Dermis microvascular lymphatic vessel endothelial cell (primary cell): Measurements from ENCODE around the gene PDE4A. TPM values are rescaled to one million over a fixed set of nuclear protein-coding genes. Genes with fewer than 3 reads are reported as not detected.
A peak's percentile ranks its signal among the peaks of the same experiment; 100 is the strongest.
"Not testable (repeated sequence)": the region's sequence is repeated elsewhere in the genome, so short reads cannot be mapped to it uniquely, and the experiment has no call there.

Experiments
- DNase-seq, 2 donors: peaks; one replicate each; pipeline versions ENCODE4 v3.0.0 to v3.0.0-alpha.2; 2010; ENCODE audit warnings: low read depth in 2 of 2
- total RNA-seq: library from RNA; depleted of rRNA; stranded (reverse); fragments of >200 nt; gene quantifications from 2 replicates; pipeline ENCODE4 v1.2.1, GENCODE V29; 2014

PDE4A gene
- total RNA-seq = 1.3 and 3.7 TPM in 2 replicates

DNA sequence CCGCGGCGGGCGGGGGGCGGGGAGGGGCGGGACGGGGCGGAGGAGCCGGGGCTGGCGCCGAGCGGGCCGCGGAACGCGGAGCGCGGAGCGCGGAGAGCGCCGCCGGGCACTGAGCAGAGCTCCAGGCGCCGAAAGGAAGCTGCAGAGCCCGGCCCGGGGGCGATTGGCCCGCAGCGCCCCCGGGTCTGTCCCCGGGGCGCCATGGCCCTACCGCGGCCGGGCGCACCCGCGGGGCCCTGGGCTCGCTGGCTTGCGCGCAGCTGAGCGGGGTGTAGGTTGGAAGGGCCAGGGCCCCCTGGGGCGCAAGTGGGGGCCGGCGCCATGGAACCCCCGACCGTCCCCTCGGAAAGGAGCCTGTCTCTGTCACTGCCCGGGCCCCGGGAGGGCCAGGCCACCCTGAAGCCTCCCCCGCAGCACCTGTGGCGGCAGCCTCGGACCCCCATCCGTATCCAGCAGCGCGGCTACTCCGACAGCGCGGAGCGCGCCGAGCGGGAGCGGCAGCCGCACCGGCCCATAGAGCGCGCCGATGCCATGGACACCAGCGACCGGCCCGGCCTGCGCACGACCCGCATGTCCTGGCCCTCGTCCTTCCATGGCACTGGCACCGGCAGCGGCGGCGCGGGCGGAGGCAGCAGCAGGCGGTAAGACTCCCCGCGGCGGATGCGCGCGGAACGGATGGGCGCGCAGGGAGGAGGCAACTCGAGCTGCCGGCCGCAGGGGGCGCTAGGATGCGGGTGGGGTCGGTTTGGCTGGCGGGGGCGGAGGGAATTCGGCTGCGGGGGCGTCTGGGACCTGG, at the start of gene PDE4A:
PDE4A (plus strand) TSS at position 95 of the 796 bp plus-strand sequence; CDS start at position 322, 227 bp downstream.
- peak in 1 of 2 donors; percentile 58 for DNase-seq

DNA sequence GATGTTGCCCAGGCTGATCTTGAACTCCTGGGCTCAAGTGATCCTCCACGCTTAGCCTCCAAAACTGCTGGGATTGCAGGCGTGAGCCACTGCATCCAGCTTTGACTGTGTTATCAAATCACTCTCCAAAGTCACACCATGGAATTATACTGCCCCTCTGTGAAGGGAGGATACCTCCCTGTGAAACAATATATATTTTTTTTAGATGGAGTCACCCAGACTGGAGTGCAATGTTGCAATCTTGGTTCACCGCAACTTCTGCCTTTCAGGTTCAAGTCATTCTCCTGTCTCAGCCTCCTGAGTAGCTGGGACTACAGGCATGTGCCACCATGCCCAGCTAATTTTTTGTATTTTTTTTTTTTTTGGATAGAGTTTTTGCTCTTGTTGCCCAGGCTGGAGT, 47.6 kb upstream of the PDE4A start:
- no peak for DNase-seq

DNA sequence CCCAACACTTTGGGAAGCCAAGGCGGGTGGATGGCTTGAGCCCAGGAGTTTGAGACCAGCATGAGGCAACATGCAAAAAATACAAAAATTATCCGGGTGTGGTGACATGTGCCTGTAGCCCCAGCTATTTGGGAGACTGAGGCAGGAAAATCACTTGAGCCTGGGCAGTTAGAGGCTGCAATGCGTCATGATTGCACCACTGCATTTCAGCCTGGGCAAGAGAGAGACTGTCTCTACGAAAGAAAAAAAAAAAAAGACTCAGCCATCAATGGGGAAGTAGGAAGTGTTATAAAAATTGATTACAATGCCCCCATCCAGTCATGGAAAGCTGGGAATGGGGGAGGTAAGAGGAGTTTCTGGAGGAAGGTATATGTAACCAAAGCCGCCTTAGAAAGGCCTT, 45.4 kb upstream of the PDE4A start:
- no peak for DNase-seq

DNA sequence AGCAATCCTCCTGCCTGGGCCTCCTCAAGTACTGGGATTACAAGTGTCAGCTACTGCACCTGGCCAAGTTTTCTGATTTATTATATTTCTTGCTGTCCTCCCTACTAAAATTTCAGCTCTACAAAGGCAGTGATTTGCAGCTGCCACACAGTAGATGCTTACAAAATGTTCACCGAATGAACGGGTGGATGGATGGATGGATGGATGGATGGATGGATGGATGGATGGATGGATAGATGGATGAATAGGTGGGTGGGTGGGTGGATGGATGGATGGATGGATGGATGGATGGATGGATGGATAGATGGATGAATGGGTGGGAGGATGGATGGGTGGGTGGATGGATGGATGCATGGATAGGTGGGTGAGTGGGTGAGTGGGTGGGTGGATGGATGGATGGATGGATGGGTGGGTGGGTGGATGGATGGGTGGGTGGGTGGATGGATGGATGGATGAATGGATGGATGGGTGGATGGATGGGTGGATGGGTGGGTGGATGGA, 43.1 kb upstream of the PDE4A start:
- not testable (repeated sequence) for DNase-seq

GRCh38 chr19:10378124-10378523, 42.2 kb upstream of the PDE4A start:
- no peak for DNase-seq

GRCh38 chr19:10379880-10380312, 40.4 kb upstream of the PDE4A start:
- no peak for DNase-seq

- DNase-seq = peak; percentile 97 to 99
These were observed 39.8 kb upstream of the PDE4A start, which contains the start of gene TYK2 for GRCh38 chr19:10380313-10381102. TSS of gene TYK2 (minus strand) at chr19:10380572. CDS start at chr19:10378406, 2,166 bp downstream.

DNA sequence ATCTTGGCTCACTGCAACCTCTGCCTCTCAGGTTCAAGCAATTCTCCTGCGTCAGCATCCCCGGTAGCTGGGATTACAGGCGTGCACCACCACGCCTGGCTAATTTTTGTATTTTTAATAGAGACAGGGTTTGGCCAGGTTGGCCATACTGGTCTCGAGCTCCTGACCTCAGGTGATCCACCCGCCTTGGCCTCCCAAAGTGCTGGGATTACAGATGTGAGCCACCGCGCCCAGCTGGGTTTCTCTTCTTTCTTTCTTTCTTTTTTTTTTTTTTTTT, 37.2 kb upstream of the PDE4A start:
- DNase-seq = not testable (repeated sequence)

DNA sequence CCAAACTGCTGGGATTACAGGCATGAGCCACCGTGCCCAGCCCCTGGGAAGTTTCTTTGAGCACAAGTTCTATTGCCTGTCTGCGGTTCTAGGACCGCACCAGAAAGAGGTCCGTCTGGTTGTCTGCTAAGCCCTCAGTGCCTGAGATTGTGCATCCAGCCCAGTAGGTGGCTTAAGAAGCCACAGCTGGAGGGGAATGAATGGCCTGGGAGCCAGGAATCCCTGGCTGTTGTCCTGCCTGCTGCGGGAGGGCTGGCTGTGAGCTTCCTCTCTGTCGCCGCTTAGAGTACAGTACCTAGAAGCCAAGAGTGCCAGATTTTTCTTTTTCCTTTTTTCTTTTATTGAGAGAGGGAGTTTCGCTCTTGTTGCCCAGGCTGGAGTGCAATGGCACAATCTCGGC, 35.8 kb upstream of the PDE4A start:
- DNase-seq = no peak

DNA sequence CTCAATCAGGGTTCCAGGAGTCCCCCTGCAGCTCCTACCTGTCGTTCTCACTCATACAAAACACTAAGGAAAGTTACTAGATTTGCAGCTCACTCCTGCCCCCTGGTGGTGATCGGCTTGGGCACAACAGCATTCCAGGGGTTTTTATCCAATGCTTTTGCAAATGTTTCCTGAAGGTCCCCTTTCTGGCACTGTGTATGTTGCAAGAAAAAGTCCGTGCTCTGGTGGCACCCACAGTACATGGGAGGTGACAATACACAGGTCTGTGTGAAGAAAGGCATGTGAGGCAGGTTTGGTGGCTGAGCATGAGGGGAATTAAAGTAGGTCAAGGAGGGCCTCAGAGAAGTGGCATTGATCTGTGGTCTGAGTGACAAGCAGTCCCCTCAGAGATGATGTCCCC, 31.4 kb upstream of the PDE4A start:
- DNase-seq = peak; percentile 75 to 81

DNA sequence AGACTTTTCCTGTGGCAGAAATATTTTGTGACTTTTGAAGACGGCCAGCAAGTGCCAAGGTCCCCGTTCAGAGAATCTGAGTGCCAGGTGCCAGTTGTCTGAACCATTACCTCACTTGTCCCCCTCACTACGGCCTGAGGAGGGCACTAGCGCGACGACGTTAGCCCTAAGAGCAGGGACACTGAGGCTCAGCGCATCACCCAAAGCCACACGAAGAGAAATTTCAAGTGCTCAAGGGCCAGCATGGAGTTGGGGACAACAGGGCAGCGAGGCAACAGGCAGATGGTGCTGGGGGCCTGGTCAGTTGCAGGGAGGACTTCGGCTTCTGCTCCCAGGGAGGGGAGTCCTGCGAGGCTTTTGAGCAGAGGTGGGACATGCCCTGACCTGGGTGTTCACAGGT, 30.5 kb upstream of the PDE4A start:
- DNase-seq = peak in 1 of 2 donors; percentile 26

- peak; percentile 71 to 81 for DNase-seq
These were observed 29.6 kb upstream of the PDE4A start for GRCh38 chr19:10390652-10391286.

GRCh38 chr19:10392120-10392519, 28.2 kb upstream of the PDE4A start:
- no peak for DNase-seq

GRCh38 chr19:10393137-10393536, 27.2 kb upstream of the PDE4A start:
- DNase-seq = no peak

DNA sequence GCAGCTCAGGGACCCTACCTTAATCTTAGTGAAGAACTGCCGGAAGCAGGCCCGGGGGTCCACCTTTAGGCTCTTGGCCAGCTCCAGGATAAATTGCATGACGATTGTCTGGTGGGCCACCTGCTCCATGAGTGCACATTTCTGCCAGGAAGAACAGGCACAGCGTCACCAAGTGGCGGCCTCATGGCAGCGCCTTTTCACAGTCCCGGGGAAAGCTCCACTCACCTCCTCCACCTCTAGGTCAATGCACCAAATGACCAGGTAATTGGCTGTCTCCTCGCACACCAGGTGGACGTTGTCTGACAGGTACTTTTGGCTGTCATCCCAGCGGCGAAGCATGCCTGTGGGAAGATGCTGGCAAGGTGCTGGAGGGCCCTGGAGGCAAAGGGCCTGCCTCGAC, 25.3 kb upstream of the PDE4A start:
- DNase-seq = no peak

DNA sequence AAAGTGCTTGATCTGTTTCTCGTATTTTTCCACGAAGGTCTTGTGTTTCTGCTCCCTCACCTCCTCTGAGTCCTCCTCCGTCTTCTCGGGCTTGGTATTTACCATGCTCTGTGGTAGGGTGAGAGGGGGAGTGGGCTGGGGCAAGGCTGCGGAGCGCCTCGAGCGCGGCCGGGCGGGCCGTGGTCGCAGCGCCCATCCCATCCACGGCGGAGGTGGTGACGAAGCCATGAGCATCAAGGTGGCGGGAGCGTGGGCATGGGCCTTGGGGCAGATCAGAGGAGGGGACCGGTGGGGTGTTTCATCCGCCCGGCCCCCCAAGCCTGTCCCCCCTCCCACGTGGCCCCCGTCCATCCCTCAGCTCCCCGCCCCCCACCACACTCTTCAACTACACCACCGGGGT, 24.9 kb upstream of the PDE4A start:
- no peak for DNase-seq

DNA sequence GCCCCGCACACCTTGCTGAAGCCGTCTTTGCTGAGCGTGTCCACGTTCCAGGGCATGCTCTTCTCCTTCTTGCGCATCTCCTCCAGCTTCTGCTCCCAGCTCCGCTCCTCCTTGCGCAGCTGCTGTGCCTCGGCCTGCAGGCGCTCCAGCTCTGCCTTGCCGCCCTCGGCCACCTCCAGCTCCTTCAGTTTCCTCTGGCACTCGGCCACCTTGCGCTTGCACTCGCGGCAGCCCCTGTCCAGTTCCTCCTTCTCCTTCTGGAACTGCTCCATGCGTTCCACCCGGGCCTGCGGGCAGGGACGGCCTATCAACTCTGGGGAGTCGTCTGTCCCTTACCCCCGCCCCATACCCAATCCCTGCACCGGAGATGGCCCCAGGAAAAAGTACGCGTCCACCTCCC, 24.4 kb upstream of the PDE4A start:
- no peak for DNase-seq

- DNase-seq = no peak
These were observed 21.5 kb upstream of the PDE4A start for GRCh38 chr19:10398819-10399218.

DNA sequence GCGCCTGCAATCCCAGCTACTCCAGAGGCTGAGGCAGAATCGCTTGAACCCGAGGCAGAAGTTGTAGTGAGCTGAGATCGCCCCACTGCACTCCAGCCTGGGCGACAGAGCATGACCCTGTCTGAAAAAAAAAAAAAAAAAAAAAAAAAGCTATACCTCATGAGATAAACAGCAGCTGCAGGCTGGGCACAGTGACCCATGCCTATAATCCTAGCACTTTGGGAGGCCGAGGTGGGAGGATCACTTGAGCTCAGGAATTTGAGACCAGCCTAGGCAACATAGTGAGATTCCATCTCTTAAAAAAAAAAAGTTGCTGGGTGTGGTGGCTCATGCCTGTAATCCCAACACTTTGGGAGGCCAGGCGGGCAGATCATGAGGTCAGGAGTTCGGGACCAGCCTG, 21.0 kb upstream of the PDE4A start:
- not testable (repeated sequence) for DNase-seq

DNA sequence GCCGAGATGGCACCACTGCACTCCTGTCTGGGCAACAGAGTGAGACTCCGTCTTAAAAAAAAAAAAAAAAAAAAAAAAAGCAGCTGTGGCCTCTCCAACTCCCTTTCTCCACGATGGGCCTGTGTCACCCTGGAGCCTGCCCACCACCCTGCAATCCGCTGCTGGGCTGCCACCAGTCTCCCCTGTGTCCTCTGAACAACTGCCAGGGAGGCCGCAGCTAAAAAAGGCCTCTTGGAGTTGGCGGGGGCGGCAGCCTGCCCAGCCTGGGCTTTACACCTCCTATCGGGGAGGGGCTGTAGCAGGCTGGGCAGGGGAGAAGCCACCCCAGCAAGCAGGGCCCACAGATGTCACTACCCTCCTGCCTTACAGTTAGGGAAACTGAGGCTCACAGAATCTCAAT, 20.5 kb upstream of the PDE4A start:
- no peak for DNase-seq

- peak; percentile 82 to 86 for DNase-seq
These were observed 17.8 kb upstream of the PDE4A start for GRCh38 chr19:10402441-10403038.
